Vagina (tissue), 2 donors: ENCODE data around the gene C19orf67.
A peak's percentile ranks its signal among the peaks of the same experiment; 100 is the strongest.

Source experiments
- CTCF ChIP-seq, 3 experiments: fragments of 450-650 bp in 2 of 3; fragments of 200-600 bp in 1 of 3; sonication (generic) in 1 of 3; IDR thresholded peaks; one replicate each; pipeline ENCODE4 v1.5.1; 2017 to 2019; ENCODE audit warnings: antibody characterized with exemption in 3 of 3, mild to moderate bottlenecking in 2 of 3, moderate library complexity in 2 of 3
- POLR2A ChIP-seq, 2 donors: fragments of 450-650 bp; IDR thresholded peaks; one replicate each; pipeline ENCODE4 v1.6.1; 2017; ENCODE audit warnings: antibody characterized with exemption in 2 of 2, mild to moderate bottlenecking in 2 of 2, moderate library complexity in 2 of 2
- POLR2AphosphoS5 ChIP-seq, 2 donors: sonication (generic); formaldehyde crosslinking; IDR thresholded peaks; one replicate each; pipeline ENCODE4 v1.9.0; 2017; ENCODE audit warnings: antibody characterized with exemption in 2 of 2, mild to moderate bottlenecking in 2 of 2, low read depth in 1 of 2; ENCODE audit not compliant: insufficient read depth in 1 of 2

- TF ChIP-seq POLR2AphosphoS5 (IDR thresholded peaks at IDR 0.05; ENCODE audit: insufficient read depth in 1 of 2, low read depth in 1 of 2) (no peak), CTCF (IDR thresholded peaks at IDR 0.05) (peak in 1 of 3 experiments; percentile 6), POLR2A (IDR thresholded peaks at IDR 0.05) (no peak)
These were observed 12.9 kb downstream of the C19orf67 start, which contains the start of gene MISP3 for GRCh38 chr19:14072535-14073260.
